D341Med (cell line): ENCODE data around the gene MSI1.
"Not testable (repeated sequence)": the region's sequence is repeated elsewhere in the genome, so short reads cannot be mapped to it uniquely, and the experiment has no call there.

ENCODE experiments used
- DNase-seq: peaks from one replicate; pipeline ENCODE4 v3.0.0; 2012; ENCODE audit warnings: low spot score

MSI1 gene

DNA sequence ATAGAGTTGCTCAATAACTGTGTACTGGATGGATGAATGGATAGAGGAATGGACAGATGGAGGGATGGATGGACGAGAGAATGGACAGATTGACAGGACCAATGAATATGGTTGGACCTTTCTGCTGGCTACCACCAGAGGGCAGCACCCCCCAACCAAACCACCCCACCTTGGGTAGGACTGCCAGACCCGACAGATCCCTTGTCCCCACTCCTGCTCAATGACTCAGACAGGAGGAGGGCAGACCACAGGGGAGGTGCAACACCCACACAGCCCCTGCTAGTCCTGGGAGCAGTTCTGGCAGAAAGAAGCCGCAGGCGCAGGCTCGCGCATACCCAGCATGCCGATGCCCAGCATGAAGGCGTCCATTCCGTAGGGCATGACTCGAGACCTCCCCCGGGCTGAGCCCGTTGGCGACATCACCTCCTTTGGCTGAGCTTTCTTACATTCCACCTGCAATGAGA lies 12.4 kb downstream of the MSI1 start:
- DNase-seq, result peak; percentile 85

DNA sequence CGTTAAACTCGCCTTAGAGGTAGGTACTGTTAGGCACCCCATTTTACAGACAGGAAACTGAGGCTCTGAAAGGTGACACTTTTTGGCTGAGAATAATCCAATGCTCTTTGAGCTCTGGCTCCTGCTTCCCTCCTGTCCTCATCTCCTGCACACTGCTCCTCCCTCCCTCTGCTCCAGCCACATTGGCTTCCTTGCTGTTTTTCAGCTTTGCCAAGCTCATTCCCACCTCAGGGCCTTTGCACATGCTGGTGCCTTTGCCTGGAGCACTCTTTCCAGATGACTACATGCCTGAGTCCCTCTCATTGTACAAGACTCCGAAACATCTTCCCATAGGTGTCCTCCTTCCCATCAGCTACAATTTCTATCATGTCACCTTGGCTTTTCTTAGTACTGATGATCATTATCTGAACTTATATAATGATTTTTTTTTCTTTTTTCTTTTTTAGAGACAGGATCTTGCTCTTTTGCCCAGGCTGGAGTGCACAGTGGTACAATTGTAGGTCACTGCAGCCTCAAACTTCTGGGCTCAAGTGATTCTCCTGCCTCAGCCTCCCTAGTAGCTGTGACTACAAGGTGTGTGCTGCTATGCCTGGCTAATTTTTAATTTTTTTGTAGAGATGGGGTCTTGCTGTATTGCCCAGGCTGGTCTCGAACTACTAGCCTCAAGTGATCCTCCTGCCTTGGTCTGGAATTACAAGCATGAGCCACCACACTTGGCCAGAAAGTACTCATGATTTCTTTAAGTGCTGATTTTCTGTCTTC lies 15.2 kb downstream of the MSI1 start:
- no peak for DNase-seq

DNA sequence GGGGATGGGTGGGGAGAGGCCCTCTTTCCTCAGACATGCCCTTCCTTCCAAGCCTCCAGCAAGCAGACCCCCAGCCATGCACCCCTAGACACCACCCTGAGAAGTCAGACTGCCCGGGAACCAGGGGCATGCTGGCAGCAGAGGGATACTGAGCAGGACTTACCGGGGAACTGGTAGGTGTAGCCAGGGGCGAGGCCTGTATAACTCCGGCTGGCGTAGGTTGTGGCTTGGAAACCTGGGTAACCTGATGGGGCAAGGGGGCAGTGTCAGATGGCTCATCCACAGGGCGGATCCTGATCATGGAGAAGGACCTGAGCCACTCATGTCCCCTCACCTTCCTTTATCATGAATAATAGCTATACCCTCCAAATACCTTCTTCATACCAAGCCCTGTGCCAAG lies 15.8 kb downstream of the MSI1 start:
- DNase-seq, result no peak

DNA sequence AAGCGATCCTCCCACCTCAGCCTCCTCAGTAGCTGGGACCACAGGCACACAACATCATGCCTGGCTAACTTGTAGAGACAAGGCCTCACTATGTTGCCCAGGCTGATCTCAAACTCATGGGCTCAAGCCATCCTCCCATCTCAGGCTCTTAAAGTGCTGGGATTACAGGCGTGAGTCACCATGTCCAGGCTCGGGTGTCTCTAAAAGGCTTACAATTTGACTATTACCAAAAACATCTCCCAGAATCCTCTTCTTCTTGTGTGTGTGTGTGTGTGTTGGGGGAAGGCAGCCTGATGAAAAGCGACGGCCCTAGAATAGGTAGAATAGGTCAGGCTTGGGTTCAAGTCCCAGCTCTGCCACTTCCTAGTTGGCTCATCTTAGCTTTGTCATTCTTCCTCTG lies 16.8 kb downstream of the MSI1 start:
- no peak for DNase-seq

DNA sequence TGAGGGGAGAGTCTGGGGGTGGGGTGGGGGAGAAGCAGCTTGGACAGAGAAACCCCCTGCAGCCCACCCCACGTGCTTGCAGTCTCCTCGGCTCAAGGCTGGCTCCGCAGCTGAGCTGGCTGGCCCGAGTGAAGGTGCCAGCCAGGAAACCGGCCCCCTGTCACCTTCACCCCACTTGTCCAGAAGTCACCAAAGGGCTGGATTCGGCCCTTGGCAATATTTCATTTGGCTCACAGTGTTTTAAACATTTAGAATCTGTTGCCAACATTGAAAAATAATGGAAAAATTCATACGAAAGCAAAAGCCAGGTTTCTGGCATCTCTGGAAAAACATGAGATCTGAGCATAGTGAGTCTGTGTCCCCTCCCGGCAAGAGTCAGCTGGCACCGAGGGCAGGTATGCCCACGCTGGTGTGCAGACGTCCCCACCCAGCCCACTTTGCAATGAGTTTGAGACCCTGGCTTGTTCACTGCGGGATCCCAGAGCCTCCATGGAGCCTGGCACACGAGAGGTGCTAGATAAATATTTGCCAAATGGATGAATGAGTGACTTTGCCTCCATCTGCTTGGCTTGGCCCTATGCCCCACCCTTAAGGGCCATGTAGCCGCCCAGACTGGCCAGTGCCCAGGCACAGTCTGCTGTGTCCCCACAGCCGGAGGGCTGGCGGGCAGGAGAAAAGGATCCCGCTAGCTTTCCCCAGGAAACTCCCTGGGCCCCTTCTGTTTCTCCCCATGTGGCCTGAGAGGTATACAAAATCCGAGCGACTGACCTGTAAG lies 18.2 kb downstream of the MSI1 start:
- DNase-seq, result no peak

DNA sequence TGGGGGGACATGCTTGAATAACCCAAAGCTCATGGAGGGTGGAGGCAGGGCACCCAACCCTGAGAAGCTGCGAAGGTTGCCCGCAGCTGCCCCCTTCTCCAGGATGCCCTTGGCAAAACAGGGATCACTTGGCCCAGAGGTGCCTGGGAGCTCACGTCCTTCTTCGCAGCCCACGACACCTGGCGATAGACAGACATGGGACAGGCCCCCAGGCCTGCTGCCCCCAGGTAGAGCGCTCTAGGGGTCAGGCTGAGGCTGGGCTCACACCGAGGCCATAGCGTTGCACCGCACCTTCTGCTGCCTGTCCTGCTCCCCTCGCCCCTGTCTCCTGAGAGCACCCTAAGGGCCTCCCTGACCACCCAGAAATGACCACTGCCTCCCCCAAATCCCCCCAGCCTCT lies 21.2 kb downstream of the MSI1 start:
- no peak for DNase-seq

DNA sequence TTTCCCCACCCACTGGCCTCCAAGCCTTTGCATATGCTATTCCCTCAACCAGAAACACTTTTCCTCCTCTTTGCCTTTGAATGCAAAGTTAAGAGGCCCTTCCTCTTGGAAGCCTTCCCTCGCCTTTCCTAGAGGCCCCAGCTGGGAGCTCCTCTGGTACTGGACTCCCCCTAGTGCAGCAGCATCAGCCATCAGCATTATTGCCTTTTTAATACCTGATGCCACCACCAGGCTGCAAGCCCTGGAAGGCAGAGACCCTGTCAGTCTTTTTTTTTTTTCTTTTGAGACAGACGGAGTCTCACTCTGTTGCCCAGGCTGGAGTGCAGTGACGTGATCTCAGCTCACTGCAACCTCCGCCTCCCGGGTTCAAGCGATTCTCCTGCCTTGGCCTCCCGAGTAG lies 22.3 kb downstream of the MSI1 start:
- no peak for DNase-seq

DNA sequence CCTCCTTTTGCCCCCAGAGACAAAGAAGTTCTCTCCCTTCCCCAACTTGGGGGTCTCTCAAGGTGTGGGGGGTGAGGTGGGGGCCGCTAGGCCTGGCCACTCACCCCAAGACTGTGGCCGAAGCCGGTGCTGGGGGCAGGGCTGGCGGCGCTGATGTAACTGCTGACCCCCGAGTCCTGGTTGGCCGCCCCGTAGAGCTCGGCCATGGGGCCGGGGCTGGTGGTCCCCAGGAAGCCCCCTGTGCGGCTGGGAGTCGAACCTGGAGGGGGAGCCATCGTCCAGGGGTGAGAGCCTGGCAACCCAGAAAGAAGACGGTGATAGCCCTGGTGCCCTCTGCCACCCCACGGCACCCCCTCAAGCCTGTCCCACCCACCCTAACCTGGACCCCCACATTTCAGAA lies 22.9 kb downstream of the MSI1 start:
- DNase-seq, result no peak

DNA sequence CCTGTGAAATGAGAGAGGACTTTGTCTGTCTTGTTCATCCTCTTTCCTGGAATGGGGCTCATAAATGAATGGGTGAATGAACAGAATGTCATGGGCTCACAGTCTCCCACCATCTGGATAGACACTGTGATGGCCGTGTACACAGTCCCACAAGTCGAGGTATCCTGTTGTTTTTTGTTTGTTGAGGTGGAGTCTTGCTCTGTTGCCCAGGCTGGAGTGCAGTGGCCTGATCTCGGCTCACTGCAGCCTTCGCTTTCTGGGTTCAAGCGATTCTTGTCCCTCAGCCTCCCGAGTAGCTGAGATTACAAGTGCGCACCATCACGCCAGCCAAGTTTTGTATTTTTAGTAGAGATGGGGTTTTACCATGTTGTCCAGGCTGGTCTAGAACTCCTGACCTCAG lies 25.3 kb downstream of the MSI1 start:
- DNase-seq, result no peak

DNA sequence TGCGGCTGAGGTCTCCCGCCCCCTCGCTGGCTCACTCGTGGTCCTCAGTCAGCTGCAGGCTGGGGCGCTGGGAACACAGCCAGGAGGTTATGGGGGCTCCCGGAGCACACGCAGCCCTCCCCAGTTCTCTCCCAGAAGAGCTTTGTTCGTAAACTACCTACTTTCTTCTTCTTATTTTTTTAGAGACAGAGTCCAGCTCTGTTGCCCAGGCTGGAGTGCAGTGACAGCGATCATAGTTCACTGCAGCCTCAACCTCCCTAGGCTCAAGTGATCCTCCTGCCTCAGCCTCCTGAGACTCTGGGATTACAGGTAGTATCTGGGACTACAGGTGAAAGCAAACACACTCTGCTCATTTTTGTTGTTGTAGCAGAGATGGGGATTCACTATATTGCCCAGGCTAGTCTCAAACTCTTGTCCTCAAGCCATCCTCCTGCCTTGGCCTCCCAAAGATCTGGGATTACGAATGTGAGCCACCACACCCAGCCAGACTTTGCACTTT lies 25.9 kb downstream of the MSI1 start:
- no peak for DNase-seq

DNA sequence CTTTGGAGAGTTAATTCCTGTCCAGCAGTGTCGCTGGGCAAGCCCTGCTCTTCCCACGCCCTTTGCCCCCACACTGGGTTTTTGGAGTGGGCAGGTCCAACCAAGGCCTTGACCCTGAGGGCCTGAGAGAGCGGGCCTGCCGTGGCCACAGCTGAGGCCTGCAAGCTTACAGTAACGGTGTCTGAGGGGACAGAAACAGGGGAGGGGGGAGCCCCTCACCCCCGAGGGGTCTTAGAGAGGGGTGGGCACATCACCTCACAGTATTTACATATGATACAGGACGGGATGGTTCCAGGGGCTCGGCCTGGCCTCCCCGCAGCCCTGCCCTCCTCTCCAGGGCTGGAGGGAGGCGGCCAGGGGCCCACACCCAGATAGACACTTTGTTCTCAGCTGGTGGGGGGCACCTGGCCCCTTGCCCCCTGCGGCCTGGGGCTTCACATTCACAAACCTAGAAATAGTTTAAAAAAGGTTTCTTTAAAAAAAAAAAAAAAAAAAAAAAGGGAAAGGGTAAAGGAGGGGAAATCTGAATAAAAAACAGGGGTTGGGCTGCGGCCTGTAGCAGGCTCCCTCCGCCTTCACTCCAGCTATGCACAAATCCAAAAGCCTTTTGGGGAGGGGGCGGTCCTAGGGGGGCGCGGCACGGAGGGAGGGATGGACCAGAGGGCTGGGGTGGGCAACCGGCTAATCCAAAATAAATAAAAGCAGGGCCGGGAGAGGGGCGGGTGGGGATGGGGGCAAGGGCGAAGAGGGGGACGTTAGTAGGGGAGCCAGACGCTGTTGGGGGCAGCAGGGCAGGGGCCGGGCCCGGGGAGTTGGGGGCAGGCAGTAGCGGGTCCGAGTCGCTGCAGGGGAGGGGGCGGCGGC lies 26.6 kb downstream of the MSI1 start:
- DNase-seq, result no peak

DNA sequence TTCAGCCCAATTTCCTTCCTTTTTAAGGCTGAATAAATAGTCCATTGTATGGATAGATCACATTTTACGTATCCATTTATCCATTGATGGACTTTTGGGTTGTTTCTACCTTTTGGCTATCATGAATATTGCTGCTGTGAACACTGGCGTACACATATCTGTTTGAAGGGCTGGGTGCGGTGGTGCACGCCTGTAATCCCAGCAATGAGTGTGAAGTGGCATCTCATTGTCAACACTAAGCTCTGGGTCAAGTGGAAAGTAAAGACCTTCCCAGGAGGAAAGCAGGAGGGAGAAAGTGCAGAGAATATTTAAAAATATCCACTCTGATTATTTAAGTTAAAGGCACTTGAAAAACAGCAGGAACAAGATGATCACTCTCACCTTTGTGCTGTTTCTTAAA lies 29.7 kb downstream of the MSI1 start:
- no peak for DNase-seq

DNA sequence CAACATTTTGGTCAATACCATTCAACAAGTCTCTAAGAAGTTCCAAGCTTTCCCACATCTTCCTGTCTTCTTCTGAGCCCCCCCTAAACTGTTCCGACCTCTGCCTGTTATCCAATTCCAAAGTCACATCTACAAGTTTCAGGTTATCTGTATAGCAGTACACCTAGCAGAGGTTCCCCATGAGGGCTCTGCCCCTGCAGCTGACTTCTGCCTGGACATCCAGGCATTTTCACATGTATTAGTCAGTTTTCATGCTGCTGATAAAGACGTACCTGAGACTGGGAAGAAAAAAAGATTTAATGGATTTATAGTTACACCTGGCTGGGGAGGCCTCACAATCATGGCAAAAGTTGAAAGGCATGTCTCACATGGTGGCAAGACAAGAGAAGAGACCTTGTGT lies 31.2 kb downstream of the MSI1 start:
- DNase-seq, result no peak

DNA sequence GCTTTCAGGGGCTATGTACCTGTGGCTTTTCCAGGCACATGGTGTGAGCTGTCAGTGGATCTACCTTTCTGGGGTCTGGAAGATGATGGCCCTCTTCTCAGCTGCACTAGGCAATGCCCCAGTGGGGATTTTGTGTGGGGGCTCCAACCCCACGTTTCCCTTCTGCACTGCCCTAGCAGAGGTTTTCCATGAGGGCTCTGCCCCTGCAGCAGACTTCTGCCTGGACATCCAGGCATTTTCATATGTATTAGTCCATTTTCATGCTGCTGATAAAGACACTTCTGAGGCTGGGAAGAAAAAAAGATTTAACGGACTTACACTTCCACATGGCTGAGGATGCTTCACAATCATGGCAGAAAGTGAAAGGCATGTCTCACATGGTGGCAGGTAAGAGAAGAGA lies 32.6 kb downstream of the MSI1 start:
- not testable (repeated sequence) for DNase-seq

DNA sequence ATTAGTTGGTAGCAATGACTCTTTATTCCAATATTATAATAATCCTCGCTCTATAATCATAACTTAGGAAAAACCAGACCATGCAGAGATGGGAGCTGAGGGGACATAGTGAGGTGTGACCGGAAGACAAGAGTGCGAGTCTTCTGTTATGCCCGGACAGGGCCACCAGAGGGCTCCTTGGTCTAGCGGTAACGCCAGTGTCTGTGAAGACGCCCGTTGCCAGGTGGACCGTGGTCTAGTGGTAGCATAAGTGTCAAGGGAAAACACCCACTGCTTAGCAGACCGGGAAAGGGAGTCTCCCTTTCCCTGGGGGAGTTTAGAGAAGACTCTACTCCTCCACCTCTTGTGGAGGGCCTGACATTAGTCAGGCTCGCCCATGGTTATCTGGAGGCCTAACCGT lies 33.5 kb downstream of the MSI1 start:
- peak; percentile 29 for DNase-seq

DNA sequence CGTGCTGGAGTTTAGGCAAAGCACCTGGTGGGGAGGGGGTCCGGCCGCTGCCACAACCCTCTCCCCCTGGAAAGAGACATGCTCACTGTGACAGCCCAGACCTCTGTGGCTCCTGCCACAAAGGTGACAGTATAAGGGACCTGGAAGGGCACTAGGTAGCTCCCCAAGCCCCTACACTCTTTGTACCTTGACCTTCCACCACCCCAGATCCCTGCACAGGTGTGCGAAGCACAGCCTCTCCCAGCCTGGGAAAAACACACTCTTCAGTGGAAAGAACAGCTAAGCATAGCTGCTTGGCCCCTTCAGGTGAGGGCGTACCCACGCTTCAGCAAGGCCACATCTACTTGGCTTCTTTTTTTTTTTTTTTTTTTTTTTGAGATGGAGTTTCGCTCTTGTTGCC lies 36.4 kb downstream of the MSI1 start:
- DNase-seq, result no peak

DNA sequence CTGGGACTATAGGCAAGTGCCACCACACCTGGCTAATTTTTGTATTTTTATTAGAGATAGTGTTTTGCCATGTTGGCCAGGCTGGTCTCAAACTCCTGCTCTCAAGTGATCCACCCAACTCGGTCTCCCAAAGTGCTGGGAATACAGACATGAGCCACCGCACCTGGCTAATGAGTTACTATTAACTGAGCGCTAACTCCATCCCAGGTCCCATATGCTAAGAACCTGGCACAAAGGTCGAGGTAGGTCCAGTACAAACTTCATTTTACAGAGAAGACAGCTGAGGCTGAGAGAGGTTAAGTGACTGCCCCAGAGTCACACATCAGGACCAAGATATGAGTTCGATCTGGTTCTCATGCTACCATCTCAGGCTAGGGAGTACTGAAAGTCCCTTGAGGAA lies 36.9 kb downstream of the MSI1 start:
- no peak for DNase-seq

DNA sequence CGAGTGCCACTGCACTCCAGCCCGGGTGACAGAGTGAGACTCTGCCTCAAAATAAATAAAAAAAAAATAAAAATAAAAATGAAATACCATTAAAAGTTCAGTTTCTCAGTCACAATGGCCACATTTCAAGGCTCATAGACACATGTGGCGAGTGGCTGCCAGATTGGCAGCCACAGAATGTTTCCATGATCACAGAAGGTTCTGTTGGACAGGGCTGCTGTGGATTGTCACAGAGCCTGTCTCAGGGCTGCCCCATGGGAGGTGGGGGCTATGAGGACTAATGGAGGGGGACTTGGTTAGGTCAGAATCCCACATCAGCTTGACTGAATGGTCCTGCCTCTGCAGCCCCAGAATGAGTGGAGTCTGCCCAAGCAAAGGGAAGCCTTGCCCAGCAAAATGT lies 37.6 kb downstream of the MSI1 start:
- DNase-seq, result no peak

DNA sequence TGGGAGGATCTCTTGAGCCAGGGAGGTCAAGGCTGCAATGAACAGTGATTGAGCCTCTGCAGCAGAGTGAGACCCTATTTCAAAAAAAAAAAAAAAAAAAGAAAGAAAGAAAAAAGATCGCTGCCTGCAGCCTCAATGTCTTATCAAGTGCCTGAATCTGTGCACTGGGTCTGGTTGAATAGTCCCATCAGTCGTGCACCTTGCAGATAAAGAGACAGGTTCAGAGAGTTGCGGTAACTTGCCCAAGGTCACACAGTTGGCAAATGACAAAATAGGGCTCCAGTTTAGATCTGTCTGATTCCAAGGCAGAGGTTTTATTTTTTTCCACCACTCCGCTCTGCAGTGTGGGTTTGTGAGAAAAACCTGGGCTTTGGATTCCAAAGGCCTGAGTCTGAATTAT lies 40.7 kb downstream of the MSI1 start:
- DNase-seq, result no peak

DNA sequence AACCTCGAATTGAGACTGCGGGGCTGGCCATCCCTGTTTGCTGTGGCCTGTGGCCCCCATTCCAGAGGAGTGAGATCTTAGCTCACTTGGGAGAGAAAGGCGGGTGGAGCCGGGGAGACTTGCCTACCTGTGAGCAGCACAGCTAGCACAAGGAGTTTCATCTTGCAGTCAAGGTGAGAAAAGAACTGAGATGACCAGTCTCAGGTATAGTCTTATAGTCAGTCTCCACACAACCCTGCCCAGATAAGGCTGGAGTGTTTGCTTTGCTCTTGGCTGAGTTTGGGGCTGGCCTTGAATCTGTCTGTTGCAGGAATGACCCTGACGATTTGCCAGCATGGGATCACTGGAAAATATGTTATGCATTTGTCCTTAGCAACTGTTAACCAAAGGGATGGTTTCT lies 41.4 kb downstream of the MSI1 start, which contains the start of gene PLA2G1B:
Gene PLA2G1B, minus strand, starts transcription at position 187 of the 400 bp plus-strand sequence. Its CDS starts 26 bp downstream, at position 161.
- DNase-seq, result no peak

DNA sequence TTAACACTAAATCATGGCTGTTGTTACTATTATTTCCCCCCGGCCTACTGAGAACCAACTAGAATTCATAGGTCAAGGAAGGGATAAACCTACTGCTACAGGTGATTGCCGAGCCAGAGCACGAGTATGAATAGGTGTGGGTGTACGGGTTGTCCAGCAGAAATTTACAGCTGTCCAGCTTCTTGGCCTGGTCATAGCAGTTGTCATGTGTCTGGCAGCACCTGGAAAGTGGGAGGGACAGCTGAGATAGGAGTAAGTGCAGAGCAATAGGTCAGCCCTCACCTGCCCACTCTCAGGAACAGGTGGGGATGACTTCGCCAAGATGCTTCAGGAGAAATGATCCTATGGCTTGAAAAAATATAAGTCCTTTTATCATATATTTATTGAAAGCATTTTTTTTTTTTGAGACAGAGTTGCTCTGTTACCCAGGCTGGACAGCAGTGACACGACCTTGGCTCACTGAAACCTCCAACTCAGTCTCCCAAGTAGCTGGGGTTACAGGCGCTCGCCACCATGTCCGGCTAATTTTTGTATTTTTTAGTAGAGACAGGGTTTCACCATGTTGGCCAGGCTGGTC lies 44.0 kb downstream of the MSI1 start:
- no peak for DNase-seq

DNA sequence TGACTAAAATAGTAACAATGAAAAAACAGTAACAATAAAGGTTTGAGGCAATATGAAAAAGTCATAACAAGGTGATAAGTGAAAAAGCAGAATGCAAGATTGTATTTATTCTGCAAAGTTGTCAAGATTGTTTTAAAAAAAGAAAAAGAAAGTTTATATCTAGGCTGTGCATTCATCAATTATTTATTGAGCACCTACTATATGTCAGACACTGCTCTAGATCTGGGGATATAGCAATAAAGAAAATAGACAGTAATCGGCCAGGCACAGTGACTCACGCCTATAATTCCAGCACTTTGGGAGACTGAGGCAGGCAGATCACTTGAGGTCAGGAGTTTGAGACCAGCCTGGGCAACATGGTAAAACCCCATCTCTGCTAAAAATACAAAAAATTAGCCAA lies 45.2 kb downstream of the MSI1 start:
- DNase-seq, result no peak
